ENCODE measurements around the gene LOXL3. TPM values are rescaled to one million over a fixed set of nuclear protein-coding genes. Genes with fewer than 3 reads are reported as not detected.

LOXL3 gene
- total and polyA plus RNA-seq, 2 of the 8 experiments (the other 6 are each of a cell fraction or from before 2014, with no cell fraction given): 22.4 to 27.2 TPM

GRCh38 chr2:74535440-74535965, 18.2 kb downstream of the LOXL3 start (continued):
- TF ChIP-seq E2F6 (IDR thresholded peaks at IDR 0.05) (no peak), HDAC6 (IDR thresholded peaks at IDR 0.05; ENCODE audit: low read depth, low read length) (no peak), TEAD4 (IDR thresholded peaks at IDR 0.05; ENCODE audit: low read depth, low read length) (no peak), RXRA (IDR thresholded peaks at IDR 0.05; ENCODE audit: insufficient read depth, low read depth, low read length) (no peak)
